GM12878 (cell line): ENCODE measurements around the gene DGKA. TPM values are rescaled to one million over a fixed set of nuclear protein-coding genes. Genes with fewer than 3 reads are reported as not detected.

ENCODE experiments used
- ATAC-seq: fragments of 200-7000 bp; cut with Tn5 transposase; 3 replicates; pipeline ENCODE4 v1.9.1; 2020; ENCODE audit warnings: mild to moderate bottlenecking, moderate library complexity
- BruUV-seq: library from RNA; stranded (reverse); fragments of 400-500 nt; replicated peaks from 2 replicates; lab custom pipeline; 2021; lab: Mats Ljungman, UMichigan
- CTCF ChIA-PET: fragments of 300-600 bp; sonication (Branson Sonifier 250); formaldehyde crosslinking; extraction: SDS; loops from one replicate; lab custom pipeline; 2021; ENCODE audit warnings: inconsistent platforms; lab: Yijun Ruan, JAX
- POLR2A ChIA-PET: fragments of 350-600 bp; formaldehyde crosslinking; extraction: SDS; loops from one replicate; lab custom pipeline; 2021; ENCODE audit warnings: inconsistent platforms; lab: Charles Lee
- RAD21 ChIA-PET: fragments of 300-600 bp; sonication (Branson Sonifier 250); formaldehyde crosslinking; loops from one replicate; lab custom pipeline; 2023; ENCODE audit warnings: antibody characterized with exemption; ENCODE audit not compliant: unreplicated experiment; lab: Charles Lee
- SMC1A ChIA-PET: fragments of 300-600 bp; sonication (Branson Sonifier 250); formaldehyde crosslinking; loops from one replicate; lab custom pipeline; 2023; ENCODE audit not compliant: unreplicated experiment, uncharacterized antibody; lab: Charles Lee
- DNase-seq: peaks from one replicate; pipeline ENCODE4 v3.0.0-alpha.2; 2011; ENCODE audit warnings: low read depth, low spot score
- FAIRE-seq: peaks from 3 replicates; lab custom pipeline; 2011; peaks lifted over from hg19 to GRCh38; lab: Jason Lieb, UNC
- H2AFZ ChIP-seq: 2 replicates; pipeline ENCODE4 v1.6.0; 2011; ENCODE audit warnings: low read depth, low read length, control low read depth; ENCODE audit not compliant: control insufficient read depth
- H3K27ac ChIP-seq: 2 replicates; pipeline ENCODE4 v1.5.1; 2011; ENCODE audit warnings: control low read depth; ENCODE audit not compliant: control insufficient read depth, insufficient read depth
- H3K27me3 ChIP-seq, 2 experiments: replicated peaks in 1 of 2; 2 replicates each; pipeline versions ENCODE4 v1.6.0 to v1.6.1; 2011; ENCODE audit warnings: low read length in 1 of 2; ENCODE audit not compliant: control insufficient read depth in 2 of 2, insufficient read depth in 2 of 2
- H3K36me3 ChIP-seq, 2 experiments: 2 replicates each; pipeline ENCODE4 v1.5.1; 2011; ENCODE audit warnings: low read length in 1 of 2; ENCODE audit not compliant: control insufficient read depth in 2 of 2, insufficient read depth in 2 of 2
- H3K4me1 ChIP-seq: 2 replicates; pipeline ENCODE4 v1.6.1; 2011; ENCODE audit warnings: mild to moderate bottlenecking, low read length, moderate library complexity, mixed read lengths; ENCODE audit not compliant: control insufficient read depth, insufficient read depth
- H3K4me2 ChIP-seq: 2 replicates; pipeline ENCODE4 v1.6.0; 2011; ENCODE audit warnings: control low read depth; ENCODE audit not compliant: control insufficient read depth, insufficient read depth
- H3K4me3 ChIP-seq: fragments of 200-600 bp; sonication (generic); 2 replicates; pipeline ENCODE4 v1.5.1; 2016
- H3K79me2 ChIP-seq: 2 replicates; pipeline ENCODE4 v1.6.0; 2011; ENCODE audit warnings: low read length; ENCODE audit not compliant: control insufficient read depth, insufficient read depth
- H3K9ac ChIP-seq: 2 replicates; pipeline ENCODE4 v1.8.0; 2011; ENCODE audit warnings: low read length, control low read depth, mixed read lengths; ENCODE audit not compliant: control insufficient read depth, insufficient read depth
- H3K9me3 ChIP-seq: replicated peaks from 3 replicates; pipeline ENCODE4 v1.5.1; 2011; ENCODE audit warnings: mild to moderate bottlenecking, low read length; ENCODE audit not compliant: control insufficient read depth, insufficient read depth
- H4K20me1 ChIP-seq: 2 replicates; pipeline ENCODE4 v1.6.0; 2011; ENCODE audit not compliant: control insufficient read depth, insufficient read depth
- BHLHE40 ChIP-seq, 2 experiments: fragments of 450-650 bp in 1 of 2; IDR thresholded peaks; 2 replicates each; pipeline ENCODE4 v1.6.1; 2011 to 2017; ENCODE audit warnings: low read depth in 2 of 2, borderline replicate concordance in 1 of 2, improper control_type of control experiment in 1 of 2, low read length in 1 of 2, mild to moderate bottlenecking in 1 of 2
- CBFB ChIP-seq: IDR thresholded peaks from 2 replicates; pipeline ENCODE4 v1.6.1; 2016; ENCODE audit warnings: antibody characterized with exemption, low read depth
- EP300 ChIP-seq, 2 experiments: fragments of 150-350 bp in 1 of 2; IDR thresholded peaks; 2 replicates each; pipeline ENCODE4 v1.6.1; 2011 to 2012; ENCODE audit warnings: low read depth in 2 of 2, low read length in 2 of 2, borderline replicate concordance in 1 of 2, improper control_type of control experiment in 1 of 2, inconsistent platforms in 1 of 2; ENCODE audit not compliant: control insufficient read depth in 1 of 2
- IKZF1 ChIP-seq: fragments of 450-650 bp; conservative IDR thresholded peaks from 2 replicates; pipeline ENCODE4 v1.6.1; 2017; ENCODE audit warnings: antibody characterized with exemption, mild to moderate bottlenecking
- IKZF2 ChIP-seq, 2 experiments: fragments of 450-650 bp; IDR thresholded peaks; 2 replicates each; pipeline ENCODE4 v1.6.1; 2017; ENCODE audit warnings: mild to moderate bottlenecking in 2 of 2, moderate library complexity in 2 of 2
- MTA2 ChIP-seq: fragments of 450-650 bp; IDR thresholded peaks from 2 replicates; pipeline ENCODE4 v1.6.1; 2016; ENCODE audit warnings: low read depth, mild to moderate bottlenecking, moderate library complexity
- PAX5 ChIP-seq: IDR thresholded peaks from 2 replicates; pipeline ENCODE4 v1.6.1; 2011; ENCODE audit warnings: low read depth, low read length, borderline replicate concordance
- POU2F2 ChIP-seq: IDR thresholded peaks from 3 replicates; pipeline ENCODE4 v1.6.1; 2011; ENCODE audit warnings: low read depth, mild to moderate bottlenecking, low read length, borderline replicate concordance
- REST ChIP-seq: IDR thresholded peaks from 2 replicates; pipeline ENCODE4 v1.6.1; 2012; ENCODE audit warnings: mild to moderate bottlenecking, low read depth, low read length
- SPI1 ChIP-seq: IDR thresholded peaks from 2 replicates; pipeline ENCODE4 v1.6.1; 2011; ENCODE audit warnings: low read depth, mild to moderate bottlenecking, low read length, moderate library complexity, borderline replicate concordance; ENCODE audit not compliant: insufficient read depth
- SUZ12 ChIP-seq: fragments of 200-600 bp; sonication (generic); IDR thresholded peaks from one replicate; pipeline ENCODE4 v1.6.1; 2018; ENCODE audit warnings: antibody characterized with exemption, mild to moderate bottlenecking; ENCODE audit not compliant: unreplicated experiment
- TARDBP ChIP-seq: IDR thresholded peaks from 2 replicates; pipeline ENCODE4 v1.6.1; 2016; ENCODE audit warnings: borderline replicate concordance
- WGBS: methylation state at CpG from one replicate; pipeline ENCODE4 v1.1.6; 2016; ENCODE audit warnings: low lambda C conversion rate; ENCODE audit not compliant: insufficient replicate concordance, insufficient coverage; ENCODE audit errors: missing lambda C conversion rate; 5-methylcytosine and 5-hydroxymethylcytosine counted together
- in situ Hi-C: fragments of 300-500 bp; cut with MboI; formaldehyde crosslinking; loops from 9 replicates; pipeline ENCODE4 v1.14.3; 2018; ENCODE audit warnings: mixed read lengths
- intact Hi-C: fragments of 100-400 bp; cut with micrococcal nuclease; formaldehyde crosslinking; loops from one replicate; pipeline ENCODE4 v1.14.2; 2022; ENCODE audit not compliant: unreplicated experiment
- polyA plus RNA-seq, 11 experiments: library from polyadenylated mRNA; depleted of rRNA in 4 of 11; unstranded in 6 of 11; stranded (reverse) in 5 of 11; fragments of >200 nt; fragmentation: Nextera tagmentation in 4 of 11; fragmentation: Illumina TruSeq in 1 of 11; extraction: Ambion mirVana in 4 of 11; extraction: Trizol in 1 of 11; gene quantifications; 1 replicate in 1 of 11; 2 replicates in 10 of 11; pipeline versions ENCODE4 v1.2.1 to v1.2.3, GENCODE V29; 2011 to 2016; ENCODE audit warnings: inconsistent platforms in 2 of 11, missing spikeins in 2 of 11, low read depth in 1 of 11
- total RNA-seq, 4 experiments: library from RNA; depleted of rRNA in 3 of 4; stranded (reverse); fragments of >200 nt in 3 of 4; fragmentation: Illumina TruSeq in 1 of 4; extraction: Trizol in 1 of 4; gene quantifications; 2 replicates each; pipeline versions ENCODE4 v1.2.1 to v1.2.3, GENCODE V29; 2013 to 2021

The DGKA gene
- total and polyA plus RNA-seq, 10 of the 15 experiments (the other 5 are each of a cell fraction or from before 2014, with no cell fraction given): 14.0 to 65.5 (median 37.1) TPM

GRCh38 chr12:55969356-55969755 lies 38.4 kb downstream of the DGKA start:
- peak overlapping the region; percentile 100 for H3K4me2 ChIP-seq
- H2AFZ ChIP-seq: no peak overlapping the region
- POLR2A ChIA-PET: interaction anchor here (0.6 to 2.5 kb wide), 10 partner anchors 9 to 225 kb away, joined by 3 to 27 read pairs (median 4); partner anchors contain the start of genes DNAJC14, ORMDL2 and SARNP

GRCh38 chr12:55970775-55971174 lies 39.8 kb downstream of the DGKA start:
- BruUV-seq: no TSS peak
- in situ Hi-C loops: no loop called here
- TF ChIP-seq BHLHE40 (IDR thresholded peaks at IDR 0.05; ENCODE audit: borderline replicate concordance in 1 of 2, low read depth in 2 of 2, low read length in 1 of 2) (peak in 1 of 2 experiments; percentile 21; a peak in 1 of 4 replicates), IKZF2 (IDR thresholded peaks at IDR 0.05) (peak; percentile 29 to 70; a peak in 2 of 4 replicates), PAX5 (no peak), TARDBP (no peak), MTA2 (no peak), REST (no peak), CBFB (no peak), EP300 (IDR thresholded peaks at IDR 0.05; ENCODE audit: borderline replicate concordance in 1 of 2, control insufficient read depth in 1 of 2, low read depth in 2 of 2, low read length in 2 of 2) (0 out of 4 replicates have a peak, but pooled peaks of 1 of the 2 experiments have one; percentile 20), SUZ12 (no peak)

More at GRCh38 chr12:55969356-55969755, 38.4 kb downstream of the DGKA start:
- in situ Hi-C loops: no loop called here
- RAD21 ChIA-PET: interaction anchor here (0.7 to 2.8 kb wide), 4 partner anchors 13 to 140 kb away, joined by 3 to 15 read pairs (median 6); partner anchors contain the start of gene DNAJC14
- WGBS: 87% methylated on average over 4 of the region's 4 CpGs
- SMC1A ChIA-PET: interaction anchor here (0.7 to 3.1 kb wide), 5 partner anchors 8 to 245 kb away, joined by 3 to 25 read pairs (median 4); no protein-coding TSS in a partner anchor
- no peaks in the 10 kb centered on the region for H4K20me1 ChIP-seq
- no peaks in the 10 kb centered on the region for H3K9me3 ChIP-seq
- H3K27ac ChIP-seq: no peak overlapping the region
- peaks cover 15% of the 10 kb centered on the region for H3K4me1 ChIP-seq
- BruUV-seq: no TSS peak
- H3K27me3 ChIP-seq: no peaks in the 10 kb centered on the region
- ATAC-seq (no peak), FAIRE-seq (no peak), DNase-seq (no peak)
- TF ChIP-seq IKZF1 (0 out of 2 replicates have a peak, but pooled peaks have one; percentile 9), POU2F2 (no peak), SPI1 (0 out of 2 replicates have a peak, but pooled peaks have one; percentile 10)
- peaks cover 37% of the 10 kb centered on the region for H3K79me2 ChIP-seq
- CTCF ChIA-PET: interaction anchor here (0.6 to 2.4 kb wide), 12 partner anchors 9 to 231 kb away, joined by 3 to 17 read pairs (median 4); partner anchors contain the start of gene DGKA
- peaks cover 0 to 7% of the 10 kb centered on the region in 2 experiments; a peak in 3 of 4 replicates for H3K36me3 ChIP-seq
- H3K9ac ChIP-seq: no peak overlapping the region
- intact Hi-C loops: no loop called here
- no peak overlapping the region; the same call in 1 of the 2 replicates for H3K4me3 ChIP-seq

More at GRCh38 chr12:55970775-55971174, 39.8 kb downstream of the DGKA start:
- H3K79me2 ChIP-seq: peaks cover 49% of the 10 kb centered on the region
- H3K4me1 ChIP-seq: peaks cover 14% of the 10 kb centered on the region
- H2AFZ ChIP-seq: no peak overlapping the region
- H3K27ac ChIP-seq: no peak overlapping the region
- H3K4me2 ChIP-seq: no peak overlapping the region; the same call in 1 of the 2 replicates
- ATAC-seq (no peak), DNase-seq (no peak), FAIRE-seq (no peak)
- H3K27me3 ChIP-seq: no peaks in the 10 kb centered on the region
- H3K4me3 ChIP-seq: peak overlapping the region; percentile 5; the same call in 1 of the 2 replicates
- ChIA-PET SMC1A (interaction anchor here (1.0 kb wide), 1 partner anchor 41 kb away, joined by 3 read pairs; no protein-coding TSS in a partner anchor), RAD21 (no interaction called here), POLR2A (interaction anchor here (0.6 to 2.5 kb wide), 4 partner anchors 12 to 233 kb away, joined by 3 to 27 read pairs (median 9); no protein-coding TSS in a partner anchor), CTCF (interaction anchor here (0.8 to 1.9 kb wide), 5 partner anchors 22 to 232 kb away, joined by 3 to 7 read pairs (median 3); no protein-coding TSS in a partner anchor)
- H4K20me1 ChIP-seq: no peaks in the 10 kb centered on the region
- no peaks in the 10 kb centered on the region for H3K9me3 ChIP-seq
- intact Hi-C loops: loop anchor here (5.0 kb wide), 1 partner anchor 477 kb away; the partner anchor contains the start of gene TIMELESS
- H3K9ac ChIP-seq: no peak overlapping the region
- H3K36me3 ChIP-seq: peaks cover 0 to 7% of the 10 kb centered on the region in 2 experiments; a peak in 3 of 4 replicates
- whole genome bisulfite sequencing: 31% methylated on average over 7 of the region's 7 CpGs
